Stimulated activated CD8-positive, alpha-beta memory T cell treated with anti-CD3 and anti-CD28 coated beads, Interleukin-4, amount 100 ng/mL, for 1 hour (primary cell): ENCODE results near the gene UBXN11.
"Not testable (repeated sequence)": the region's sequence is repeated elsewhere in the genome, so short reads cannot be mapped to it uniquely, and the experiment has no call there.

Experiments used
- DNase-seq, 2 donors: peaks; one replicate each; pipeline ENCODE4 v3.0.0-alpha.2; 2020; ENCODE audit warnings: low read depth in 2 of 2, low spot score in 1 of 2

UBXN11 gene

DNA sequence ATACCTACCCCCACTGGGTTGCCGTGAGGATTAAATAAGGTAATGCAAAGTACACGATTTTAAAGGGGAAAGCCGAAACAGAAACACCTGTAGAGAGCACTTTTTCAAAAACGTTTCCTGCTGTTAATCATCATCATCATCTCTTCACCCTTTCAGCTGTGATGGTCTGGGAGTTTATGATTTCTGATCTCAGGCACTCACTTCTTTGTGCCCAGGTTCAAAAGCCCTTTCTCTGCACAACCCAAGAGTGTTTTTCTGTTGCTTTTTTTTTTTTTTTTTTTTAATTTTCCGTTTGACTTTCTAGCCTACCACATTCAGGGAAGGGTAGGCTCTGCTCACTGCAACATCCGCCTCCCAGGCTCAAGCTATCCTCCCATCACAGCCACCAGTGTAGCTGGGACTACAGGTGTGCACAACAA, 936 bp upstream of the UBXN11 start:
- DNase-seq = no peak

GRCh38 chr1:26305667-26306289, 658 bp downstream of the UBXN11 start:
- DNase-seq = no peak

DNA sequence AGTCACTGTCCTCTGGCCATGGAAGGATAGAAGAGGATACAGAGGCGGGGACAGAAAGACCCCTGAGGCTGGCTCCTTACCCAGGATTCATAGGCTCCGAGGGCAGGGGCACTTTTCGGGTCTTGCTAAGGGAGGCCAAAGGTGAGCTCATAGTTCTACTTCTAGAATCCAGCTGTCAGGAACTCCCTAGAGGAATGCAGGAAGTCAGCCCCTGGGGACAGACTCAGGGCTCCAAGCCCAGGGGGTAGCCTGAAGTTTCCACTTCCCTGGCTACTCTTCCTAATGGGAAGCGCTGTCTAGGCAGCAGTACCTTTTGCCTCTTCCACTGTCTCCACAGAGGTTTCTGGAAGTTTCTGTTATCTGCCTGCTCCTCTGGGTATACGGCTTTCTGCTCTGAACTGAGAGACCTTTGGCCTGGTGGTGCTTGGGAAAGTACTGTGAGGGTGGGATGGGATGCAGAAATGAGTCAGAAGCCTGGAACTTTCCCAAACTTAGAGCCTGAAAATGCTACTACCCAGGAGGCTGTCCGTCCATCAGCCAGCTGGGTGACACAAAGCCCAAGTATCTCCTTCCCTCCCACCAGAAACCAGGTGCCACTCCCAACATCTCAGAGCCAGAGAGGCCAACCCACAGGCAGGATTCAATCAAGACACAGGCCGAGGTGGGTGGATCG, 3.6 kb downstream of the UBXN11 start:
- DNase-seq = no peak

- DNase-seq = no peak
These were observed 5.7 kb downstream of the UBXN11 start for GRCh38 chr1:26300578-26301275.

DNA sequence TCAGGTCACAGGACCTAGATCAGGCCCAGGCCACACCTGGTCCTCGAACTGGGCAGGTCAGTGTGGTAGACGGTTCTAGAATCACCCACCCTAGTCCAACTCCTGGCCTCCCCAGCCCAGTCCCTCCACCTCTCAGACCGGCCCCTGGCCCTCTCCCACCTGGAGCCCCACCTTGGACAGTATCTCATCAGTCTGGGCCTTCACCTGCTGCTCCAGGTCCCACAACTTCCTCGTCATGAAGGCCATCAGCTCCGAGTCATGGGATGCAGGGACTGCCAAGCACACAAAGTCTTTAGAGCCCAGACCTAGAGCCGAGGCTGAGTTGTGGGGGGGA, 8.7 kb downstream of the UBXN11 start:
- DNase-seq = no peak

GRCh38 chr1:26297057-26297790, 9.2 kb downstream of the UBXN11 start:
- DNase-seq = no peak

DNA sequence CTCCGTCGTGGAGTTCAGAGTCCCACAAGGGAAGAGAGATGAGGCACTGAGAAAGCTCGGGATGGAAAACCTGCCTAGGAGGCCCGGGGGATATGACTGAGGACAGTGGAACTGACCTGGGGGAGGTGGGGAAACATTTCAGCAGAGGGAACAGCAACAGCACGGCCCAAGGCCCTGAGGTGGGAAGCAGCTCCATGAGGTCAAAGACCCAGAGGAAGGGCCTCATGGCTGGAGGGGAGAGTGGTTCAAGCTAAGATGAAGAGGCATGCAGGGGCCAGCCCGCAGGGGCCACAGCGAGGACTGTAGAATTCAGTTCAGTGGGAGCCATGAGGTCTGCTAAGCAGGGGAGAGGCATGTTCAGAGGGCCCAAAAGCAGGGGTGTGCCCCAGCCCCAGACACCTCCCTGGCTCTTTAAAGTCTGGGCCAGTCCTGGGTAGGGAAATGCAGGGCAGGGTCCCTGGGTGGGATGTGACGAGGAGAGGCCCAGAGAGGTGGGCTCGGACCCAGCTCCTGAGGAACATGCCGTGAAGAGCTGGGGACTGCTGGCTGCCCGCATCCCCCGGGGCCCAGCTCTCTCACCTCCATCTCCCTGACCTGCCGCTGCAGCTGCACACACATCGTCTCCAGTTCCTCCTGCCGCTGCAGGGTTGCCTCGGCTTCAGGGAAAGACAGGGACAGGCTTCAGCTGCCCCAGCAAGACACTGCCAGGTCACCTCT, 9.9 kb downstream of the UBXN11 start:
- no peak for DNase-seq

DNA sequence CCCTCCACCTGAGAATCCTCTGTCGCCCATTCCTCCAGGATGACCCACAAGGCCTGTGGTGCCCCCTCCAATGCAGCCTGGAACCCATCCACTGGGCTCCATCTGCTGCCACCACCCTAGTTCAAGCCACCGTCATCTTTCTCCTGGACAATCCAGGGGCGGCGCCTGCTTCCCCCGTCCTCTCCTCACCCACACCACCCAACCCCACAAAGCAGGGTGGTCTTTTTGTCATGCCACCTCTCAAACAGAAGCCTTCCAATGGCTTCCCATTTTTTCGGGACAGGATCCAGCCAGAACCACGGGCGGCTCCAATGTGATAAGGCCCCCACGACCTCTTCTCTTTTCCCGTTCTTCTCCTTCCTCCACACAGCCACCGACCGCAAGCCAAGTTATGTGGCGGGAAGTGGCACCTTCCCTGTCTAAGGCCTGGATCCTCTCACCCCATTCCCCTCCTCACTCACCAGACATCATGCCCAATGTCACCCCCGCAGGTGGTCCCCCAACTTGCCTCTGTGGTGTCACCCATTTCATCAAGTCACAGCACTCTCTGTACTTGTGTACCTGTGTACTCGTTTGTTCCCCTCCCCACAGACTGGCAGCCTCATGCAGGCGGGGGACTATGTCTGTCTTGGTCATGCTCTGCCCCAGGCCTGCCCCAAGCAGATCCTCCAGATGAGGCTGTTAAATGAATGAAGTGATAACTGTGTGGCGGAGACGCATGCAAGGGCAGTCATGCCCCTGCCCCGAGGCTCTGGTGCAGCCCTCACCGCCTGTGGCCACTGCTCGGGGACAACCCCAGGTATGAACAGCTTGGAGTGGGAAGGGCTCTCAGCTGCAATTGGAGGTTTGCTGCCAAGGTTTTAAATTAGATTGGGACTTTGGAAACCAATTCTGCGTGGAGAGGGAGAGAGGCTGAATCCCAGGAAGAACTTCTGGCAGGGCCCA, 11.0 kb downstream of the UBXN11 start:
- no peak for DNase-seq

DNA sequence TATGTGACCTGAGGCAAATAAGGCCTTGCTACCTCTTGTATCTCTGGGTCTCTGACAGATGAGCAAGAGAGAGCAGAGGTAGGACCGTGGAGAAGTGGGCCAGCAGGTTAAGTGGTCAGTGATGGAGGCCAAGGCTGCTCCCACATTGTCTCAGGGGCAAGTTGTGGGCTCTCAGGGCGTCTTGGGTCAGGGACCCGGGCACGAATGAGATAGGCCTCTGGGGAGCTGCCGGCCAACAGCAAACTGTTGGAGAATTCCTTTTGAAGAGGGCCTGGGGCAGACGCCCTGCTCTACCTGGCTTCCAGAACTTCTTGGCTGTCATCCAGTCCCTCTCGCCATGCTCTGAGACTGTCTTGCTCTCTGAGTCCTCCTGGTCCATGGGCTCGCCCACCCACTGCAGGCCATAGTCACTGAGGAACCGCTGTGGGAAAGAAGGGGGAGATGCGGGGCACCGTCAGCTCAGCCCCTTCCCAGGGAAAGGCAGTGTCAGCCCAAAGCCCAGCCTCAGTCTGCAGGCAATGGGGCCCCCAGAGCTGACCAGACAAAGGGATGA, 12.4 kb downstream of the UBXN11 start:
- no peak for DNase-seq

GRCh38 chr1:26292735-26293134, 13.7 kb downstream of the UBXN11 start:
- not testable (repeated sequence) for DNase-seq

DNA sequence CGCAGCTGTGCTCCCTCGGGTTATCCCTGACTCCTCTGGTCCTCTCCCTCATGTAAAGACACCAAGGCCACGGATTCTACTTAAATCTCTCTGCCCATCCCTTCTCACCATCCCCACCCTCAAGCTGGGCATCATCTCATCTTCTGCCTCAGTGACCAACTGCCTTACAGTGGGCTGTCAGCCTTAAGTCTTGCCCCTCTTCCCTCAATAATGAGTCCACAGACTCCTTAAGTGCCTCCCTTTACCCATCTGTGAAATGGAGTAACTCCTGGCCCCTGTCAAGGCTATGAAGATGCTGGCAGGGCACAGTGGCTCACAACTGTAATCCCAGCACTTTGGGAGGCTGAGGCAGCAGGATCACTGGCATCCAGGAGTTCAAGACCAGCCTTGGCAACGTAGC, 14.5 kb downstream of the UBXN11 start:
- no peak for DNase-seq

DNA sequence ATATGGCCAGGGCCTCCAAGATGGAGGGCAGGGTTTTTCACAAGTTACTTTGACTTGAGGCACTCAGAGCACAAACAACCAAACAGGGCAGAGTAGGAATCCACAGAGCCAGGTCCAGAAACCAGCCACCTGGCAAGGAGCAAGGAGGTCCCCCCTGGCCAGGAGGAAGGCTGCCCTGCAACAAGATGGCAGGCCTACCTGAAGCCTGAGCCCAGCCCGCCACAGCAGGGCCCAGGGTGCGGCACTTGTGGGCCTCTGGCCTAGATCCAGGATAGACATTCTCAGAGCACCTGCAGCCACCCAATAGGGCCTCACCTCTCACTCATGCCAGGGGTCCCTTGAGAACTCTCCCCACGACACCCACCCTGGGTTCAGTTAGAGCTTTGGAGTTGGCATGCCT, 15.0 kb downstream of the UBXN11 start:
- DNase-seq = no peak

DNA sequence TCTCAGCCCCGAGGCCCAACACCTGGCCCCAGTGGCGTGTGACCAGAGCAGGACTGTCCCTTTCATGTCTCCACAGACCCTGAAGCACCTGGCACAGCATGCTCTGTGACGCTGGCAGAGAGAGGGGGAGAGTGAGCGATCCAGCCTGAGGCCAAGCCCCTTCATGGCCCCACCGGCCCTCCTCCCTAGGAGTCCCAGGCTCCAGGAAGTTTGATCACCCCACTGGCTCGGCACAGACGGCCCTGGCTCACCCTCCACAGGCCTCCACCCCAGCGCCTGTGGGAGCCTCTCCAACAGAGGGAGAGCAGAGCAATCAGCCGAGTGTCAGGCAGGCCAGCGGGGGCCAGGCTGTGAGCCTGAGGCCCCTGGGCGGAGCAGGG, 15.6 kb downstream of the UBXN11 start:
- no peak for DNase-seq

- DNase-seq = no peak
These were observed 16.1 kb downstream of the UBXN11 start for GRCh38 chr1:26290122-26290881.

DNA sequence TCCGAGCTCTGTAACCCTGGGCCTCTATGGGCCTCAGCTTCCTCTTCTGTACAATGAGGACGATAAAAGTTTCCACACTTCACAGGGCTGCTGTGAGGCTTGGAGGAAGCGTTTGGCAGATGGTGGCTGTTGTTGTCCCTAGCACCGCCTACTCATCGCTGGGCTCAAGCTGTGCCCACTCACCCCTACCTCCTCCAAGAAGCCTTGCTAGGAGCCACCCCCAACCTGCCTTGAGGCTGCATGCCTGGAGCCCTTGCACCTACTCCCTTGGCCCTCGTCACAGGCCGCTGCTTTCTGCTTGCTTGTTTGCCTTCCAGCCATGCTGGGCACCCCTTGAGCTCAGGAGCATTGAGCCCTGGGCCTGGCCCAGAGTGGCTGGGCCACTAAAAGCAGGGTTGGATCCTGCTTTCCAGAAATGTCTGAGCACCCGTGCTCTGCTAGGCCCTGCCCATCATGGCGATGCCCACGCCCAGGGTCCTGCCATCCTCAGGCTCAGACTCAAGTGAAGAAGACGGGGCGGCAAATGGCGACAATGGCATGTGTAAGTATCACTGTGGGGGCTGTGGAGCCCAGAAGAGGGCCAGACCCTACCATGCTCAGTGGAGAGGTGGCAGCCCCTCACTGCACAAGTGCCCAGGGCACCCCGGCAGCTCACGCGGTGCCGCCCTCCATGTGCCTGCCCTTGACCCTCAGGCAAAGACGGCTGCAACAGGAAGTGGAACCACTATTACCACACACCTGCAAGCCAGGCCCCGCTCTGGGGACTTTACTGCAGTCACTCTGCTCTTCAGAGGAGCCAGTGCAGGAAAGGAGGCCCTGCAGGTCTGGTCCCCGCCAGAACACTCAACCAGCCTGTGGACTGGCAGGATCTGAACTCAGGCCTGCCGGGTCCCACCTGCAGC, 17.0 kb downstream of the UBXN11 start:
- DNase-seq = no peak

DNA sequence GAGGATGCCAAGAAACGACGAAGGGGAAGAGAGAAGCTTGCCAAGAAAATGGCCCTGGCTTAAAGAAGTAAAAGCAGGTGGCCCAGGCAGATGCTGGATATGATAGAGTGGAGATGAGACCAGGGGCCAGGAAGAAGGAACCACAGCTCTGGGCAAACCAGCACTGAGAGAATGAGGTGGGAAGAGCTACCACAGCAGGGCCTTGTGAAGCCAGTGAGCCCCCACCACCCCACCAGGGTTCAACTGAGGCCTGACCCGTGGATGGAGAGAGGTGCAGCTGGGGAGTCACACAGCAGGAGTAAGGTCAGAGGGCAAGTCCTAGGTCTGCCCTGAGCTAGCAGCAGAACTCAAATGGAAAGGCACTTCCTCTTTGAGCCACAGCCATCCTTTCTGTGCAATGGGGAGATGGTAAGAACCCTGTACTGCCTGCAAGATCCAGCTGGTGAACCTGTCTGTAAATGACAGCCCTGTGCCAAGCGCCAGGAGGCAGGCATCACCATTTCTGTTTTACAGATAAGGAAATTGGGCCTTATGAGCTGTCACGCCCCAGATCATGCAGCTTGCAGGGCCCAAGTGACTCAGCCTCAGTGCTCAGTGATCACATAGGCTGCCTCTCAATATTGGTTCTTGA, 18.0 kb downstream of the UBXN11 start:
- peak in 1 of 2 donors; percentile 39 for DNase-seq

DNA sequence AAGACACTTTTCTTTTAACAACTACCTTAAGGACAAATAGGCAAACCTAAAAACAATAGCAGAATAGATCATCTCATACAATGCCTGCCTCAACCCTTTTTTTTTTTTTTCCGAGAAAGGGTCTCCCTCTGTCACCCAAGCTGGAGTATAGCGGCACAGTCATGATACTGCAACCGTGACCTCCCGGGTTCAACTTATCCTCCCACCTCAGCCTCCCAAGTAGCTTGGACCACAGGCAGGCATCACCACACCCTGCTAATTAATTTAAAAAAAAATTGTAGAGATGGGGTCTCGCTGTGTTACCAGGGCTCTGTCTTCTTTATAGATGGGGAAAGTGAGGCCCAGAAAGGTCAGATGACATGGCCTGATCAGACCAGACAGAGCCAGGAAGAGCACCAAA, 18.6 kb downstream of the UBXN11 start:
- DNase-seq = no peak
